Esophagus (tissue), 2 donors: Measurements from ENCODE around the gene SLC9A2. TPM values are rescaled to one million over a fixed set of nuclear protein-coding genes. Genes with fewer than 3 reads are reported as not detected.

ENCODE experiments used
- H3K27ac ChIP-seq, 2 donors: one replicate each; pipeline ENCODE4 v1.5.1; 2013; ENCODE audit warnings: low read depth in 2 of 2, mild to moderate bottlenecking in 2 of 2, inconsistent platforms in 1 of 2, low read length in 1 of 2, moderate library complexity in 1 of 2
- H3K27me3 ChIP-seq, 2 donors: one replicate each; pipeline ENCODE4 v1.6.1; 2013; ENCODE audit warnings: low read length in 2 of 2, control low read depth in 1 of 2, mild to moderate bottlenecking in 1 of 2; ENCODE audit not compliant: insufficient read depth in 2 of 2, control insufficient read depth in 1 of 2
- H3K36me3 ChIP-seq, 2 donors: one replicate each; pipeline ENCODE4 v1.6.1; 2013; ENCODE audit warnings: low read length in 1 of 2; ENCODE audit not compliant: control insufficient read depth in 2 of 2, insufficient read depth in 2 of 2
- H3K4me1 ChIP-seq, 2 donors: one replicate each; pipeline ENCODE4 v1.6.1; 2013; ENCODE audit warnings: low read length in 1 of 2; ENCODE audit not compliant: control insufficient read depth in 2 of 2, insufficient read depth in 2 of 2
- H3K4me3 ChIP-seq, 2 donors: one replicate each; pipeline ENCODE4 v1.5.1; 2013; ENCODE audit warnings: low read length in 2 of 2, mild to moderate bottlenecking in 2 of 2, low read depth in 1 of 2, moderate library complexity in 1 of 2
- H3K9me3 ChIP-seq, 2 donors: one replicate each; pipeline ENCODE4 v1.6.1; 2013; ENCODE audit warnings: mild to moderate bottlenecking in 2 of 2, low read depth in 1 of 2, low read length in 1 of 2, moderate library complexity in 1 of 2; ENCODE audit not compliant: control insufficient read depth in 2 of 2, insufficient read depth in 1 of 2
- WGBS, 2 donors: extraction: QIAGEN DNeasy Blood & Tissue Kit; methylation state at CpG; one replicate each; pipeline ENCODE4 v1.1.7; 2013; 5-methylcytosine and 5-hydroxymethylcytosine counted together
- polyA plus RNA-seq, 2 donors: library from polyadenylated mRNA; stranded (reverse); fragments of 200-250 nt; gene quantifications; one replicate each; pipeline ENCODE4 v1.2.3, GENCODE V29; 2013
- donor health status: healthy with polysubstance abuse.
- donor health status: Bipolar disorder and iron deficiency.

The SLC9A2 gene, protein sequence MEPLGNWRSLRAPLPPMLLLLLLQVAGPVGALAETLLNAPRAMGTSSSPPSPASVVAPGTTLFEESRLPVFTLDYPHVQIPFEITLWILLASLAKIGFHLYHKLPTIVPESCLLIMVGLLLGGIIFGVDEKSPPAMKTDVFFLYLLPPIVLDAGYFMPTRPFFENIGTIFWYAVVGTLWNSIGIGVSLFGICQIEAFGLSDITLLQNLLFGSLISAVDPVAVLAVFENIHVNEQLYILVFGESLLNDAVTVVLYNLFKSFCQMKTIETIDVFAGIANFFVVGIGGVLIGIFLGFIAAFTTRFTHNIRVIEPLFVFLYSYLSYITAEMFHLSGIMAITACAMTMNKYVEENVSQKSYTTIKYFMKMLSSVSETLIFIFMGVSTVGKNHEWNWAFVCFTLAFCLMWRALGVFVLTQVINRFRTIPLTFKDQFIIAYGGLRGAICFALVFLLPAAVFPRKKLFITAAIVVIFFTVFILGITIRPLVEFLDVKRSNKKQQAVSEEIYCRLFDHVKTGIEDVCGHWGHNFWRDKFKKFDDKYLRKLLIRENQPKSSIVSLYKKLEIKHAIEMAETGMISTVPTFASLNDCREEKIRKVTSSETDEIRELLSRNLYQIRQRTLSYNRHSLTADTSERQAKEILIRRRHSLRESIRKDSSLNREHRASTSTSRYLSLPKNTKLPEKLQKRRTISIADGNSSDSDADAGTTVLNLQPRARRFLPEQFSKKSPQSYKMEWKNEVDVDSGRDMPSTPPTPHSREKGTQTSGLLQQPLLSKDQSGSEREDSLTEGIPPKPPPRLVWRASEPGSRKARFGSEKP
- polyA plus RNA-seq = under 1 TPM; 0.06 to 0.12 TPM

GRCh38 chr2:102619414-102620319, at the start of gene SLC9A2:
Gene SLC9A2, plus strand, starts transcription at chr2:102619553. Its CDS starts 296 bp downstream, at chr2:102619849.
- WGBS, 2 donors = 2 to 3% methylated on average over 76 to 85 of the region's 85 CpGs
- Histone ChIP-seq H3K36me3 (no peaks in the 10 kb centered on the region), H3K27me3 (no peaks in the 10 kb centered on the region), H3K9me3 (no peaks in the 10 kb centered on the region), H3K4me1 (peaks cover 7 to 13% of the 10 kb centered on the region in 2 donors), H3K27ac (no peak within 1 kb of the TSS), H3K4me3 (peak within 1 kb of the TSS; percentile 51 to 55)

DNA sequence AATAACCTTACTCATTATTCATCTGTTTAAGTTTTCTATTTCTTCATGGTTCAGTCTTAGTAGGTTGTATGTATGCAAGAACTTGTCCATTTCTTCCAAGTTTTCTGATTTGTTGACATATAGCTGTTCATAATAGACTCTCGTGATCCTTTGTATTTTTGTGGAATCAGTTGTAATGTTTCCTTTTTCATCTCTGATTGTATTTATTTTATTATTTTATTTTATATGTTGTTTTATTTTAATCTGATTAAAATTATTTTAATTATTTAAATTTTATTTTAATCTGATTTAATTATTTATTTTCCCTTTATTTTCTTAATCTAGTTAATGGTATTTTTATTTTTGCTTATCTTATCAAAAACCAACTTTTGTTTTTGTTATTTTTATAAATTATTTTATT, 43.5 kb upstream of the SLC9A2 start:
- H3K9me3 ChIP-seq = no peaks in the 10 kb centered on the region
- no peaks in the 10 kb centered on the region for H3K4me1 ChIP-seq
- H3K27ac ChIP-seq = no peak overlapping the region
- H3K36me3 ChIP-seq = no peaks in the 10 kb centered on the region
- no peaks in the 10 kb centered on the region for H3K27me3 ChIP-seq
- 85 to 86% methylated on average over 1 of the region's 1 CpG for WGBS, 2 donors
- H3K4me3 ChIP-seq = no peak overlapping the region

DNA sequence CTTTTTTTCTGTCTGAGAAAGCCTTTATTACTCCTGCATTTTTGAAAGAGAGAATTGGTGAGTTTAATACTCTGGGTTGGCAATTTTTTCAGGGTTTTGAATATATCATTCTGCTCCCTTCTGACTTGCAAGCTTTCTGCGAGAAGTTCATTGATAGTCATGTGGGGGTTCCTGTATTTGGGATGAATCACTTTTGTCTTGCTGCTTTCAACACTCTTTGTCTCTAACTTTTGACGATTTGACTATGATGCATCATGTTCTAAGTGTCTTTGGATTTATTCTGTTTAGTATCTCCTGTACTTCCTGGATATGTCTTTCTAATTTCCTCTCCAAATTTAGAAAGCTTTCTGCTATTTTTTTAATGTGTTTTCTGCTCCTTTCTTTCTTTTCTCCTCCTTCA, 41.0 kb upstream of the SLC9A2 start:
- H3K4me3 ChIP-seq = no peak overlapping the region
- H3K27ac ChIP-seq = no peak overlapping the region
- H3K9me3 ChIP-seq = no peaks in the 10 kb centered on the region
- H3K27me3 ChIP-seq = no peaks in the 10 kb centered on the region
- H3K36me3 ChIP-seq = no peaks in the 10 kb centered on the region
- 73 to 82% methylated on average over 2 of the region's 2 CpGs for WGBS, 2 donors
- no peaks in the 10 kb centered on the region for H3K4me1 ChIP-seq

DNA sequence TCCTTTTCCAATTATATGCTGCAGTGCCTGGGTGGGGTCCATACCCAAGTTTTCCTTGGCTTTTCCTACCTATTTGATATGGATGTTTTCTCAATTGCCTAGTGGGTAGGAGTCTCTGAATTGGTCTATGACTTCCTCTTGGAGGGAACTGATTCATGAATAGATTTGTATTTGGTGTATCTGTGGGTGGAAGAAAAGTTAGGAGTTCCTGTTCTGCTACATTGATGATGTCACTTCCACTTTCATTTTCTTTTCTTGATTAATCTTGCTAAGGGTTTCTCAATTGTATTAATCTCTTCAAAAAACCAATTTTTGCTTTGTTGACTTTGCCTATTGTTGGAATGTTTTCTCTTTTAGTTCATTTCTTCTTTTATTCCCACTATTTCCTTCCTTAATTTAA, 37.4 kb upstream of the SLC9A2 start:
- Histone ChIP-seq H3K27me3 (no peaks in the 10 kb centered on the region), H3K4me1 (peaks cover 0 to 3% of the 10 kb centered on the region in 2 donors), H3K4me3 (no peak overlapping the region), H3K27ac (no peak overlapping the region), H3K36me3 (no peaks in the 10 kb centered on the region), H3K9me3 (no peaks in the 10 kb centered on the region)

DNA sequence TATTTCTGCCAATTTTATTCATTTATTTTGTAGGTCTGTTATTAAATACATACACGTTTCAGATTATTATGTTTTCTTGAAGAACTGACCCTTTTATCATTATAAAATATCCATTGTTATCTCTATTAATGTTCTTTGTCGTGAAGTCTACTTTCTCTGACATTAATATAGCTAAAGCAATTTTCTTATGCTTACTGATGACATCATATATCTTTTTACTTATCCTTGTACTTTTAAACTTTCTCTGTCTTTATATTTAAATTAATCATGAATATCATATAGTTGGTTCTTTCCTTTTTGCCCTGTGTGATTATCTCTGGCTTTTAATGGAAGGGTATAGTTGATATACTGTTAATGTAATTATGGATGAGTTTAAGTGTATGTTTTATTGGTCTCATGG, 36.5 kb upstream of the SLC9A2 start:
- Histone ChIP-seq H3K9me3 (no peaks in the 10 kb centered on the region), H3K27ac (no peak overlapping the region), H3K36me3 (no peaks in the 10 kb centered on the region), H3K4me3 (no peak overlapping the region), H3K27me3 (no peaks in the 10 kb centered on the region), H3K4me1 (peaks cover 0 to 3% of the 10 kb centered on the region in 2 donors)
- 75 to 80% methylated on average over 2 of the region's 2 CpGs for WGBS, 2 donors

GRCh38 chr2:102585847-102586404, 33.4 kb upstream of the SLC9A2 start:
- peak overlapping the region; percentile 65 to 67 for H3K27ac ChIP-seq

DNA sequence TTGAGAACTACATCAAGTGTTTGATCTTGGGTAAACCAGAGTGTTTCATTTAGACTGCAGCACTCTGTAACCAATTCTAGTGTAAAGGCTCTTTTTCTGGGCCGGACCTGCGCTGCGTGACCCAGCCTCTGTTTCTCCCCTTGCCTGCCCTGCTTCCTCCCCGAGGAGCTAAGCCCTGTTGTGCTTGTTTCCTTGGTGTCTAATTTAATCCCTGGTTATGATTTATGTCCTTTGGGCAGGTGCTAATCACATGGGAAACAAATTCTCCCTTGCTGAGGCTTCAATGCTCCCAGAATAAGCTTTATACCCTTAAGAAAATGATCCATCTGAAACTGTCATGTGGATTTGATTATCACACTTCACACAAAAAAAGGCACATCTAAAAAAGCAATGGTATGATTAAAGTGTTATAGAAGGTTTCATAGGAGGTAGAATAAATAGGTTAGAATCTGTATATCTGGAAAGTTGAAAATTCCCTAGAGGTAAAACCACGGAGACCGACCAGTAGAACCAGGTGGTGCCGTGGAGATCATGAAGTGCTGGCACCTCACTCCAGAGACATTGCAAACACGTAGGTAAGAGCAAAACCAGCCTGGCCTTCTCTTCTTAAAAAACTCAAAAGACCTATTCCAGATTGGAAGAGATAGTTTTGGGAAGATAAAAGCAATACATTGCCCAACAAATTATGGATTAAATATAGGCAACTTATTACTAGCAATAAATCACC, 31.0 kb upstream of the SLC9A2 start:
- H3K4me3 ChIP-seq = no peak overlapping the region
- H3K36me3 ChIP-seq = no peaks in the 10 kb centered on the region
- peaks cover 0 to 3% of the 10 kb centered on the region in 2 donors for H3K4me1 ChIP-seq
- 56 to 64% methylated on average over 8 of the region's 8 CpGs for WGBS, 2 donors
- H3K9me3 ChIP-seq = no peaks in the 10 kb centered on the region
- H3K27ac ChIP-seq = peak overlapping the region; percentile 16 to 34
- no peaks in the 10 kb centered on the region for H3K27me3 ChIP-seq

More at GRCh38 chr2:102585847-102586404, 33.4 kb upstream of the SLC9A2 start:
- H3K36me3 ChIP-seq = no peaks in the 10 kb centered on the region
- WGBS, 2 donors = 37 to 39% methylated on average over 6 of the region's 6 CpGs
- H3K4me3 ChIP-seq = no peak overlapping the region
- H3K4me1 ChIP-seq = peaks cover 0 to 3% of the 10 kb centered on the region in 2 donors
- no peaks in the 10 kb centered on the region for H3K9me3 ChIP-seq
- no peaks in the 10 kb centered on the region for H3K27me3 ChIP-seq

GRCh38 chr2:102589444-102589843, 29.9 kb upstream of the SLC9A2 start:
- Histone ChIP-seq H3K9me3 (no peaks in the 10 kb centered on the region), H3K27me3 (no peaks in the 10 kb centered on the region), H3K4me3 (no peak overlapping the region), H3K27ac (no peak overlapping the region), H3K4me1 (peaks cover 0 to 3% of the 10 kb centered on the region in 2 donors), H3K36me3 (no peaks in the 10 kb centered on the region)
- whole genome bisulfite sequencing, 2 donors = 60 to 82% methylated on average over 4 of the region's 4 CpGs
